ENCODE results near the gene MRPS23. TPM values are rescaled to one million over a fixed set of nuclear protein-coding genes. Genes with fewer than 3 reads are reported as not detected.
A peak's percentile ranks its signal among the peaks of the same experiment; 100 is the strongest.

Gene MRPS23
- total and polyA plus RNA-seq, 2 of the 8 experiments (the other 6 are each of a cell fraction or from before 2014, with no cell fraction given) = 38.6 to 60.4 TPM

GRCh38 chr17:57867126-57867525 is 17.3 kb upstream of the MRPS23 start:
- no peak for DNase-seq (ENCODE audit: low read depth in 1 of 2, low spot score in 2 of 2)
- H3K9ac ChIP-seq (replicated peaks in 1 of 4; ENCODE audit: extremely low read depth in 1 of 4, low read depth in 3 of 4, low read length in 3 of 4) = no peak overlapping the region
- no peak for TF ChIP-seq ASH2L (IDR thresholded peaks at IDR 0.05; ENCODE audit: low read length)
- no peak for TF ChIP-seq RAD21 (IDR thresholded peaks at IDR 0.05 in 1 of 2, conservative IDR thresholded peaks at IDR 0.05 in 1 of 2; ENCODE audit: low read depth in 2 of 2, low read length in 2 of 2)
- no peak for TF ChIP-seq TBP (IDR thresholded peaks at IDR 0.05; ENCODE audit: low read depth, low read length)
- TF ChIP-seq SAP30 (IDR thresholded peaks at IDR 0.05; ENCODE audit: insufficient read depth, insufficient replicate concordance, low read length) = no peak
- no peak for TF ChIP-seq KDM4A (IDR thresholded peaks at IDR 0.05; ENCODE audit: low read depth, low read length, severe bottlenecking)
- no peak for TF ChIP-seq TAF1 (IDR thresholded peaks at IDR 0.05; ENCODE audit: low read depth, low read length)
- no peak for TF ChIP-seq EGR1 (IDR thresholded peaks at IDR 0.05; ENCODE audit: borderline replicate concordance, low read depth, low read length)
- no peak for TF ChIP-seq FOSL1 (IDR thresholded peaks at IDR 0.05; ENCODE audit: insufficient read depth, low read depth, low read length)
- no peak for TF ChIP-seq E2F6 (IDR thresholded peaks at IDR 0.05)
- TF ChIP-seq CTBP2 (IDR thresholded peaks at IDR 0.05; ENCODE audit: borderline replicate concordance, insufficient read depth, insufficient read length, low read length) = no peak
- no peak for TF ChIP-seq RFX5 (IDR thresholded peaks at IDR 0.05; ENCODE audit: borderline replicate concordance, low read depth, low read length)
- no peak for TF ChIP-seq NANOG (IDR thresholded peaks at IDR 0.05; ENCODE audit: insufficient read depth, low read depth, low read length, poor library complexity, severe bottlenecking)

More at GRCh38 chr17:57867126-57867525, 17.3 kb upstream of the MRPS23 start:
- H2AFZ ChIP-seq (ENCODE audit: low read length) = no peak overlapping the region
- no peaks in the 10 kb centered on the region for H3K79me1 ChIP-seq (ENCODE audit: low read depth, low read length)
- H4K5ac ChIP-seq (ENCODE audit: insufficient read length, low read depth, low read length) = no peak overlapping the region
- H3K56ac ChIP-seq (replicated peaks; ENCODE audit: insufficient read length, low read depth, low read length) = no peak overlapping the region
- H3K23ac ChIP-seq (ENCODE audit: insufficient read length) = no peak overlapping the region
- peak overlapping the region; percentile 52 for H2BK12ac ChIP-seq (ENCODE audit: low read depth, low read length)
- H4K91ac ChIP-seq (replicated peaks; ENCODE audit: insufficient read length, low read length) = peak overlapping the region; percentile 48
- H2BK15ac ChIP-seq (ENCODE audit: low read length) = no peak overlapping the region; the same call in 1 of the 2 replicates
- no peak overlapping the region for H4K8ac ChIP-seq (ENCODE audit: extremely low read depth, insufficient read depth, low read length)
- H2AK5ac ChIP-seq (ENCODE audit: low read depth, low read length) = 0 out of 2 replicates have a peak overlapping the region, but pooled peaks have one; percentile 69
- no peak overlapping the region for H2BK120ac ChIP-seq (replicated peaks; ENCODE audit: low read depth, low read length)
- no peak overlapping the region for H3K27ac ChIP-seq (ENCODE audit: low read depth, low read length)
- no peaks in the 10 kb centered on the region for H3K9me3 ChIP-seq (ENCODE audit: insufficient read depth in 2 of 2, low read depth in 1 of 2, low read length in 1 of 2)
- H3K4me3 ChIP-seq (ENCODE audit: extremely low read depth in 1 of 4, insufficient read depth in 2 of 4, low read depth in 3 of 4, low read length in 4 of 4) = no peak overlapping the region
- peak overlapping the region; percentile 66; the same call in 1 of the 2 replicates for H2BK5ac ChIP-seq (ENCODE audit: low read depth, low read length)
- H3K4ac ChIP-seq (replicated peaks; ENCODE audit: insufficient read length, low read depth, low read length) = no peak overlapping the region
- peaks cover 0 to 10% (median 8%) of the 10 kb centered on the region in 4 experiments; a peak in 5 of 7 replicates for H3K27me3 ChIP-seq (replicated peaks in 1 of 4; ENCODE audit: control insufficient read depth in 3 of 4, extremely low read depth in 1 of 4, insufficient read depth in 3 of 4, low read length in 3 of 4)
- WGBS, 2 experiments (ENCODE audit: extremely low coverage in 1 of 2, insufficient coverage in 1 of 2, insufficient read length in 1 of 2, insufficient replicate concordance in 2 of 2, low coverage in 1 of 2, low lambda C conversion rate in 2 of 2, missing lambda C conversion rate in 1 of 2) = 94% methylated on average over 9 of the region's 10 CpGs; no CpG with 5 or more reads in 1 of the 2 experiments
- no peak for FAIRE-seq
- no peak overlapping the region for H3K4me2 ChIP-seq (ENCODE audit: insufficient read depth in 1 of 2, low read depth in 2 of 2, low read length in 2 of 2)
- H2BK20ac ChIP-seq (ENCODE audit: low read length) = peak overlapping the region; percentile 16; the same call in 1 of the 2 replicates
- peaks cover 0 to 22% (median 15%) of the 10 kb centered on the region in 4 experiments; a peak in 6 of 7 replicates for H3K4me1 ChIP-seq (replicated peaks in 1 of 4; ENCODE audit: control insufficient read depth in 3 of 4, insufficient read depth in 4 of 4, low read length in 3 of 4)
- no peaks in the 10 kb centered on the region; a peak in 1 of 8 replicates for H3K36me3 ChIP-seq (ENCODE audit: control insufficient read depth in 2 of 4, insufficient read depth in 4 of 4, low read length in 3 of 4)
- no peaks in the 10 kb centered on the region for H4K20me1 ChIP-seq (replicated peaks in 1 of 2; ENCODE audit: control insufficient read depth in 1 of 2, insufficient read depth in 2 of 2, low read length in 2 of 2)
- H3K14ac ChIP-seq (ENCODE audit: insufficient read length) = no peak overlapping the region
- ChIA-PET CTCF (ENCODE audit: partially characterized antibody) (interaction anchor here (0.7 to 20.7 kb wide), 20 partner anchors 10 to 255 kb away, joined by 3 to 221 read pairs (median 8); partner anchors contain the start of genes CUEDC1 and MRPS23), POLR2A (ENCODE audit: partially characterized antibody) (interaction anchor here (1.0 to 32.5 kb wide), 5 partner anchors 11 to 290 kb away, joined by 3 to 672 read pairs (median 4); partner anchors contain the start of genes SRSF1 and VEZF1)
- no peak overlapping the region for H3K18ac ChIP-seq (ENCODE audit: extremely low read depth, low read length)
- no peaks in the 10 kb centered on the region for H3K79me2 ChIP-seq (ENCODE audit: control insufficient read depth in 1 of 2, insufficient read depth in 2 of 2, low read length in 2 of 2)
- peaks cover under 1% of the 10 kb centered on the region; the same call in 1 of the 2 replicates for H3K23me2 ChIP-seq (ENCODE audit: low read depth, low read length)
